Stimulated activated naive CD8-positive, alpha-beta T cell treated with anti-CD3 and anti-CD28 coated beads, Interleukin-15, Interleukin-2, amounts not matched to agents 100 U/mL and 50 U/mL, for 24 hours (primary cell): ENCODE measurements around the gene MAGEB4.

Experiments used
- ATAC-seq: fragments of 150-1000 bp; cut with Tn5 transposase; one replicate; pipeline ENCODE4 v1.10.0; 2021
- DNase-seq: peaks from one replicate; pipeline ENCODE4 v3.0.0; 2021

Gene MAGEB4

DNA sequence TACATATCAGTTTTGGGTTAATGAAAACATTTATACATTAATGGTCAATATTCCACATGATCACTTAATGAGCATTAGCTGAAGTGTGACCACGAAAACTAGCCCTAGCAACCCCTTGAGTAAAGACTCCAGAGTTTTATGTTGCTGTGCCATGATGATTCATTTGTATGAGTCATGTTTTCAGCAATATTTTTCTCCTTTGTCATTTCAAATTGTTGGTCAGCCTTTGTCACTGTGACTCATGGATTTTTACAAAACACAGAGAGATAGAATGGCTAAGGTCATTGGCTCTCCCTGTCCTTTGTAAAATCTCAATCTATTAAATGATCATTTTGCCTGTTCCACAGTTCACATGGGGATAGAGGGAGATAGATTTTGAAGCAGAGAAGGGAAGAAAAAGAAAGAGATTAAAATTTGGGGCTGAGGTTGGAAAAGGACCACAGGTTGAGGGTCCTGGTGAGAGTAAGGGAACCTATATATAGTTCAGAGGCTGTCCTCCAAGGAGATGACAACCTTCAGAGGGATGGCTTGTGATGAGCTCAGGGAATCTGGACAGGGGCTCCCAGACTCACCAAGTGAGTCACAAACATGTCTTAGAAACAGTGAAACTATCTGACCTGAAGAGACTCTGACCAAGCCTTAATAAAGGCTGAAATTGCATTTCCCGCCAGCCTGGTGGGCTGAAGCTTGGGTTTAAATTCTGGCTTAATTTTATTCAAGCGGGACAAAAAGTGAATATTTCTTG lies 41.8 kb downstream of the MAGEB4 start:
- DNase-seq (no peak), ATAC-seq (no peak)
